ENCODE measurements around the gene BMP2K.

Gene BMP2K

GRCh38 chr4:78960926-78961325, 184.8 kb downstream of the BMP2K start:
- no peak for TF ChIP-seq POU6F1 (CRISPR knock-in tag; IDR thresholded peaks at IDR 0.05; ENCODE audit: borderline replicate concordance, low read depth)
- TF ChIP-seq CSDC2 (CRISPR knock-in tag; IDR thresholded peaks at IDR 0.05), result no peak
- ATAC-seq, result no peak

All from SK-N-SH treated with all-trans-retinoic acid at 6 μM for 48 hours (cell line).